GM23338 (cell line): ENCODE measurements around the gene RNLS.

ENCODE experiments used
- CTCF ChIP-seq, 2 experiments: fragments of 200-600 bp in 1 of 2; sonication (generic) in 1 of 2; conservative IDR thresholded peaks; 2 replicates each; pipeline versions ENCODE4 v1.5.1 to v1.6.1; 2016 to 2017; ENCODE audit warnings: antibody characterized with exemption in 2 of 2, low read depth in 2 of 2, mild to moderate bottlenecking in 2 of 2, moderate library complexity in 1 of 2
- EZH2 ChIP-seq: fragments of 200-600 bp; sonication (generic); IDR thresholded peaks from one replicate; pipeline ENCODE4 v1.8.0; 2017; ENCODE audit warnings: antibody characterized with exemption, mild to moderate bottlenecking, low read depth; ENCODE audit not compliant: unreplicated experiment
- EZH2phosphoT487 ChIP-seq: fragments of 200-600 bp; sonication (generic); IDR thresholded peaks from one replicate; pipeline ENCODE4 v1.8.1; 2018; ENCODE audit warnings: antibody characterized with exemption; ENCODE audit not compliant: unreplicated experiment
- POLR2AphosphoS5 ChIP-seq: IDR thresholded peaks from 2 replicates; pipeline ENCODE4 v1.6.1; 2016; ENCODE audit warnings: antibody characterized with exemption, low read depth
- ZNF114 ChIP-seq: fragments of 250-450 bp; sonication (Bioruptor Pico); IDR thresholded peaks from 2 replicates; pipeline ENCODE4 v1.5.0; 2020; ENCODE audit warnings: mild to moderate bottlenecking, moderate library complexity
- ZNF331 ChIP-seq: fragments of 250-450 bp; sonication (Bioruptor Pico); IDR thresholded peaks from 2 replicates; pipeline ENCODE4 v1.5.0; 2020; ENCODE audit warnings: low read depth, mild to moderate bottlenecking, moderate library complexity

- no peak for TF ChIP-seq CTCF (conservative IDR thresholded peaks at IDR 0.05; ENCODE audit: low read depth in 2 of 2)
- no peak for TF ChIP-seq EZH2phosphoT487
- TF ChIP-seq ZNF114 (CRISPR knock-in tag) = no peak
- no peak for TF ChIP-seq ZNF331 (CRISPR knock-in tag)
- TF ChIP-seq POLR2AphosphoS5 = no peak
- no peak for TF ChIP-seq EZH2
Measured at GRCh38 chr10:88379575-88379974, 203.5 kb downstream of the RNLS start.
